Activated CD4-positive, alpha-beta T cell treated with anti-CD3 and anti-CD28 coated beads for 24 hours (primary cell): ENCODE data around the gene SFXN5.

ENCODE experiments used
- DNase-seq, 2 donors: peaks; one replicate each; pipeline ENCODE4 v3.0.0-alpha.2; 2020; ENCODE audit warnings: low read depth in 2 of 2

Gene SFXN5

DNA sequence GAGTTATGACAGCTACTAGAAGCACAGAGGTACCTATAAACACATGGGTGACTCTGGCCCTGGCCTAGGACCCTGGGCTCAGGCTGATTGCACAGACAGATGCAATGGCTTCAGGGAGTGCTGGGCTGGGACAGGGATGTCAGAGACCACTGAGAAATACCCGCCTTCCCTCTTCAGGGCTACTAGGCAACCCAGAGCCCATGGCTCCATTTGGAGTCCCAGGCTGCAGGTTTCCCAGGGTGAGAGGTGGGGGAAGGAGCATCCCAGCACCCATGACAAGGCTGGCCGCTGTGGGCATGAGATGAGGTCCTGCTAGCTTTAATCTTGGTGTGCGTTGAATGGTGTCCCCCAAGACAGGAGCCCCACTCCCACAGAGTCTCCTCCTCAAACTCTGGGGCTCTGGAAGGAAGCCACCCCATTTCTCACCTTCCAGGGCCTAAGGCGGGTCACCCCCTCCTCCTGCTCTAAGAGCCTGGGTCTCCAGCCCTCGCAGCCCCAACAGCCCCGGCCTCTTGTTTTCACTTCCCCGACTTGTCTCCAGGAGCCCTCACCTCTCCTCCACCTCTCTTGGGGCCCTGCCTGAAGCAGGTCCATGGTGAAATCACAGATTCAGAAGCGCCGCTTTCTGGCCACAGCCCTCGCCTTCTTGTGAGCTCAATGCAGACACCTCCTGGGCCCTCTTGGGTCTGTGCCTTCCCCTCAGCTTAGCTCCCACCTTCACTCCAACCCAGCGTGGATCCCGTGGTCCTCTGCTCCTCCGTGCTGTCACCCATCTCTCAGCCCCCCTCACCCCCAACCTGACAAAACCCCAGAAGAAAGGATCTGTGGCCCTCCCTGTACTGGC lies 112.7 kb downstream of the SFXN5 start:
- no peak for DNase-seq

DNA sequence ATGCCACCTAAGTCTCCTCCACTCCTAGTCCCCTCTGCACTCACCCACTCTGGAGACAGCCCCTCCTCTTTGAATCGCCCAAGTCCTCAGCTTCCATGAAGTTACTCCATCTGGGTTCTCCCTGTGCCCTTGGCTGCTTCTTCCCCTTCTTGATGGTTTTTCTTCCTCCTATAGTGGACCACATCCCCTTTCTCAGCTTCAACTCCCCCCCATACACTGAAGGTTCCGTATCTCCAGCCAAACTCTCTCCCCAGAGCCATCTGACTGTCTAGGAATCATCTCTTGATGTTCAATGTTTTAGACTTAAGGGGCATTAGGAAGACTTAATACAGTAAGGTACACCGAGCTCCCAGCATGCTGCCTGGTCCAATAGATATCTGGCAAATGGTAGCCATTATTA lies 114.6 kb downstream of the SFXN5 start:
- no peak for DNase-seq

DNA sequence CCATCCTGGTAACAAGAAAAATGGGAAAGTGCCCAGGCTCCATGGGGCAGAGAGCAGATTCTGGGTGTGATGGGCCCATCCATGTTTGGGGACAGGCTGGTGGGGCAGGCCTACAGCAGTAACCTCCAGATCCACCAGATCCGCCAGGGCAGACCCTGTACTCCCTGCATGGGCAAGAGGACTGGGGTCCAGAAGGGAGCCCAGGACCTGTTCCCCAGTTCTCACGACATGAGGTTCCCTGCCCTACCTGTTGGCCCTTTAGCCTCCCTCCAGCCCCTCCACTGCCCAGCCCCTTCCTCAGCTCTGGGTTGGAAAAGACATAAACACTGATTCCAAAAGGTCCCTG lies 115.5 kb downstream of the SFXN5 start:
- DNase-seq: no peak

DNA sequence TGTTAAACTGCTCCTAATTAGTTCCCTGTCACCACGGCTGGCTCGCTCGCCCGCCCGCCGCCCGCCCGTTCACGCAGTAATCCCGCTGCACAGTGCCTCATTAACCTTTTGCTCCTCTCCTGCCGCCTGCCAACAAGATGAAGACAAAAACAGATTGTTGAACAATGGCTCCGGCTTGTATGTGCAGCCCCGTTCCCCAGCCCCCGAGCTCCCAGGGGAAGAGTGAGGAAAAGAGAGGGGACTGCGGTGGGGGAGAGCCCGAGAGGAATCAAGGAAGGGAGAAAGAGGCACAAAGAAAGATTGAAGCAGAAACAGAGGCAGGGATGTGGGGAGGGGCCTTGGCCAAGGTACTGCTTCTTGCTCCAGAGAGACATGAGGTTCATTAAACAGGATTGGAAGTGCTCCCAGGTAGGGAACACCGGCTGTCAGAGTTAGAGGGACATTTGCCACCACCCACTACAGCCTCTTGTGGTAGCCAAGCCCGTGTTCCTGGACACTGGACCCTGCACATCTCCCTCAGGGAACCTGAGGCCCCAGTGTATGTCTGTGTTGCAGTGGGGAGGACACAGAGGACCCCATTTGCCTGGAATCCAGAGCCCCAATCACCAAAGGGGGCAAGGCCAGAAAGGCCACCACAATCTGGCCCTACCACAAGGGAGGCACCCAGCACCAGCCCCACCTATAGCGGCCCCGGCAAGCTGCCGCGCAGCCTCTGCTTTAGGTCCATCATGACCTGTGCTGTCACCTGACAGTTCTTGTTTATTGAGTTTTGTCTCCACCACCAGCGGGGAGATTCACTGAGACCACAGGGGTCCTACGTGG lies 116.1 kb downstream of the SFXN5 start:
- DNase-seq: no peak

DNA sequence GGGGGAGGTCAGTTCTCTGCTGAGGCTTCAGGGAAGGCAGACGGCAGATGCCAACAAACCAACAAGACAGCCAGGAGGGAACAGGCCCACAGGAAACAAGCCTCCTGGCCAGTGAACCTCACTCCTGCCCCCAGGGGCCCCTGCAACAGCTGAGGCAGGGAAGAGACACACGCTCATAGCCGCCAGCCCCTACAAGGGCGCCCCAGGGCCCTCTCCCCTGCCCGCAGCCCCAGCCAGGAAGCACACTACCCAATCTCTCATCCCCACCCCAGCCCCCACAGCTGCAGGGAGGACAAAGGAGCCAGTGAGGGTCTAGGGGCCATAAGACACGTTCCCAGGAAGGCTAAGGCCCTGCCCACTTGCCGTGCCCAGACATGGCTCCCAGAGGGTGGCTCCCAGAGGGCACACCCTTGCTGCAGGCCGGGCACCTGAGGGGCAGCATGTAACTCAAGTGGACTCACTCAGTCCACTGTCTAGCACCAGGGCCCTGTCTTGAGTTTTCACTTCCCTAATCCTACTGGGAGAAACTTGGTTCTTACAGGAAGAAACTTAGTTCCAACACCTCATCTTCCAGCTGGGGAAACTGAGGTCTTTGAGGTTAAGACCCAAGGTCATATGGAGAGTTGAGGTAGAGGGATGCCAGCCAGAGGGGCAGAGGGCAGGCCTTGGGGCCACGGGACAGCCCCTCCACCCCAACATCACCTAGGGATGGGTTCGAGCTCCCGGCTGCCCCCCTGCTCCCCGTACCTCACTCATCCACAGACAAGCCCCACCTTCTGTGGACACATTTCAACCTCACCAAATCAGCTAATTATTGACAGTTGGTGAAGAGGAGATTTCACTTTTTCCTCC lies 116.9 kb downstream of the SFXN5 start:
- no peak for DNase-seq

DNA sequence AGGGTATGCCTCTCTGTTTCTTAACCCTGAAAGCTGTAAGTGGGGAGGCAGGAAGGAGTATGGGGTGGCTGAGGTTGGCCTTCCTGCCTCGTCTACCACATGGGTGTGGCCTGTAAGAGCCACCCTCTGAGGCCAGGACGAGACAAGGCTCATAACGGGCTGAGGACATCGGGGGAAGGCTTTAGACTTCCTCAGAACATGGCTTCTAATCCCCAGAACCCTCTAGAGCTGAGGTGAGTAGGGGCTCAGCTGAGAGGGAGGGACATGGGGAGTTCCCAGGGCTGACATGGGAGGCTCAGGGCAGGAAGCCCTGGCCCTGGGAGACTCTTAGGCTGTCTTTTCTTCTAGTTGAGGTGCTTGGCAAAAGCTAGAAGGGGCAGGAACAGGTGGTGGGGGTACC lies 117.5 kb downstream of the SFXN5 start:
- no peak for DNase-seq

DNA sequence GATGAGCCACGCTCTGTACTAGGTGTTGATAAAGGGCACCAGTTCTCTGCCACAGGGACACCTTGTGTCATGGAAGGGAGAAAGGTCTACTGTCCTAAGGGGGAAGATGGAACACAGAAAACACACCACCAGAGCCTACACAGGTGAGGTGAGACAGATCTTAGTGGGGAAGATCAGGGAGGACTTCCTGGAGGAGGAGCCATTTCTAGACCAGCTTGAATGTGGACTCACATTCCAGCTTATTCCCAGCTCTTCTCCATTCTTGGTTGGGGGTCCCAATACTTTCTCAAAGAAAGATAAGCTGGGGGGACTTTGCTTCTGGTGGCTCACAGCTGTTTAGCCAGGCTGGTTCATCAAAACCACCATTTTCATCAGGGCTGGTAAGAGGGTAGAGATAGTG lies 118.0 kb downstream of the SFXN5 start:
- no peak for DNase-seq

DNA sequence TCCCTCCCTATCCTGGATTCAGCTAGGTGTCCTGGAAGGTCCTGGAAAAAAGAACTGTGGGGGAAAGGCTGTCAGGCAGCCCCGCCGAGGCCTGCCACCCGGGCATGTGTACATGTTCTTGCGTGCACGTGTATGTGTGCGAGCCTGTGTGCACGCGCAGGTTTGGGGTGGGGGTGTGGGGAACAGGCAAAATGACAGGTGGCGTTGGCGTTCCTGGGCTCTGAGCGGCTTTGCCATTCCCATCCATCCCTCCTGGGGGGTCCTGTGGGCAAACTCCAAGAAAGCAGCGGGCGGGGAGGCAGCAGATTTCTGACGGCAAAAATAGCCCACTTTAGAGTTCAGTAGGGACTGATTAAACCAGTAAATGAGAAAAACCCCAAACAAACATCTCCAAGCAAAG lies 118.6 kb downstream of the SFXN5 start:
- no peak for DNase-seq

DNA sequence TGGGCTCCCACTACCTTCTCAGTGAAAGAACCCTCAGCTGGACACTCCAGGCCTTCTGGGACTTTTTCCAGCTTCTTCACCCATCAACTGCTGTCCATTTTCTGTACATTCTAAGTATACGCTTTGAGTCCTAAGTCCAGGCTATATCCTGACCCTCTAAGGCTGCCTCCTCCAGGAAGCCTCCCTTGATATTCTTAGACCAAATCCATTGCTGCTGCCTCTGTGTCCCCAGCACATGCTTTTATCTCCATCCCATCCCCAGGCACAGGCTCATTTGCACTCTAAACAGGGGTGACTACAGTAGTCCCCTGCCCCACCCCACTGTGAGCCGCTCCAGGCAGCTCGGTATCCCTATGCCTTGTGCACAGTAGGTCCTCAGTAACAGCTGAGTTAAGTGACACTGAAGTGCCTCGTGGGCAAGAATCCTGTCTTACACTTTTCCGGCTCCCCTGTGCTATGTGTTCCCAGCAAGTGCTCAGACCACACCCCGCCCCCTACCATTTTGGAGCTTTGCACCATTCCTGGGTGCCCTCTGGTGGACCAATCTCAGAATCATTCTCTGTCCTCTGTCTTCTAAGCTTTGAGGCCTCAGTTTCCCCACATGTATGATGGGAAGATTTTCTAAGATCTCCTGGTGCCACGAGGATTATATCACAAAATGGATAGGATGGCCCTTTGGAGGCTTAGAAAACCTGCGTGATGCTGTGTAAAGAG lies 119.2 kb downstream of the SFXN5 start:
- DNase-seq: no peak

DNA sequence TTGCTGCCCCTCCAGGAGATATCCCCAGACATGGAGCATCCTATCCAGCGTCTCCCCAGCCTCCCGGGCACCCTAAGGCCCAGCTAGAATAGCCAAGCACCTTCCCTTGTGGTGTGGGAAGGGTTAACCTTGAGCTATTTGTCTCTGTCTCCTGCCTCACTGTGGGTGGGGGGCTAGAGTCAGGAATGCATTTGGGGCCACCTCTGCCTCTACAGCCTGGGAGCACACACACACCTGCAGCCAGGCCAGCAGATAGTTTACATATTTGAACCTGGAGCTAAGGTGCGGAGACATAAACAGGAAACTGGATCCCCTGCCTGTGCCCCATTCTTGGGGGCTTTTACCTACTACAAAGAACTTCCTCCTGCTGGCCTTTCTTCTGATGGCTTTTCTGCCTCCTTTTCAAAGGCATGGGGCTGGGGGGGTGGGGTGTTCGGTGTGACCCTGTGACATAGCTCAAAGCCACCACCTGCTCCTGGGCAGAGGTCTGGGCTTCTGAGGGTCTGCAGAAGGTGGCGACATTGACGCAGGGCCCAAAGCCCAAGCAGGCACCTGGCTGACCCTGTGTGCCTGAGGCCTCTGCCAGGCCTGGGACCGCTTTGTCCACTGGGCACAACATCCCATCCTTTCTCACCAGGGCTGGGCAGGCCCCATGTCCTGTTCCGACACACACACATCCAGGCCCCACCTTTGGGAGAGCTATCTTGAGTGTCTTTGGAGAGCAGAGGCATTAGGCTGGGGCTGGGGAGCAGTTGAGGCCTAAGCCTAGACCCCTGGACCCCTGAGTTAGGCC lies 120.0 kb downstream of the SFXN5 start:
- no peak for DNase-seq

DNA sequence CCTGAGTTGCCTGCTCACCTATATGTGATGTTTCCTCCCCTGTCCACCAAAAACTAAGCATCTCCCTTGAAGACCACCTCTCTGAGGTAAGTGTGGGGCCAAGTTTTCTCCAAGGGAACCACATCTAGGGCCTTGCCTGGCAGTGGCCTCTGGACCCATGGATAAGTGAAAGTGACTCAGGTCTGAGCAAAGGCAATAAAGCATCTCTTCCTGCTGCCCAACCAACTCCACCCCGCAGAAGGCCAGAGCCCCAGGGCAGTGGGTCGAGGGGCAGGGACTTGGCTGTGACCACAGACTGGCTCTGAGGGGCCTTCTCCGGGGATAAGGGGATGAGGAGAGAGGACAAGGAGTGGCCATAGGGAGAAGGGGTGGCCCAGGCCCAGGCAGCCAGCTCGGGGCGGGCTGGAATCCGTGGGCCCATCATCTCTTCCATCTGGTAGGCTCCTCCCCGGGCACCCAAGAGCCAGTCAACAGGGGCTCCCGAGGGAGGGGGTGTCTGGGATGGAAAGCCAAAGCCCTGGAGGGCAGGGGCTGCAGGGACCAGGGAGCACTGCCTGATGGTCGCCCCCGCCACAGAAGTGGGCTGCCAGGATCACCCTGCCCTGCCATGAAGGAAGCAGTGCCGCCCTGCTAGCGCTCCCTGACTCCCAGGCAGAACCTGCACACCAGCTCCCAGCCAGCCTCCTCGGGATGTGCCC lies 120.8 kb downstream of the SFXN5 start:
- DNase-seq: no peak

DNA sequence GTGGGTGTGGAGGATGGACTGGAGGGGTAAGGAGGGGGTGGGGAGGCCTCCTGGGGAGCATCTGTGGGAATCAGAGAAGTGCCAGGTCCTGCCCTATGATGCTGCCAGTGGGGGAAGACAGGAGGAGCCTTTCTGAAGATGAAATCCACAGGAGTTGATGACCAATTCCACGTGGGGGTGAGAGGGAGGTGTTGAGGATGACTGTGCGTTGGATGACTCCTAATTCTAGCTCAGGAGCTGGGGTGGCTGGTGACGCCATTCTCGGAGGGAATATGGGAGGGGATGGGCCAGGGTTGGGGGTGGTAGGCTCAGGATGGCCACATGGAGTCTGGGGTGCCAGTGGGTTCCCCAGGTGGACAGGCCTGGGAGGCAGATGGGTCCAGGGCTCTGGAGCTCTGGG lies 121.9 kb downstream of the SFXN5 start:
- DNase-seq: no peak

DNA sequence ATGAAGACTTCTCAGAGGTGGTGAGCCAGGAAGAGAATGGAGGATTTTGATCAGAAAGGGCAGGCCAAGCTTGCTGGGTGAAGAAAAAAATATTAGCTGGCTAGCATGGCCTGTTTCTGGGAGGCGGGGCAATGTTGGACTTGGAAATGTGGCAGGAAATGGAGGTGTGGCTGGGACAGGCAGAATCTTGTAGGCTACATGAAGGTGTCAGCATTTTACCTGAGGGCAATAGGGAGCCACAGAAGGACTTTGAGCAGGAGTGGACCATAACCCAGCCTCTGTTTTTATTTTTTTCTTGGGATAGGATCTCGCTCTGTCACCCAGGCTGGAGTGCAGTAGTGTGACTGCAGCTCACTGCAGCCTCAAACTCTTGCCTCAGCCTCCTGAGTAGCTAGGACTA lies 122.5 kb downstream of the SFXN5 start:
- no peak for DNase-seq

DNA sequence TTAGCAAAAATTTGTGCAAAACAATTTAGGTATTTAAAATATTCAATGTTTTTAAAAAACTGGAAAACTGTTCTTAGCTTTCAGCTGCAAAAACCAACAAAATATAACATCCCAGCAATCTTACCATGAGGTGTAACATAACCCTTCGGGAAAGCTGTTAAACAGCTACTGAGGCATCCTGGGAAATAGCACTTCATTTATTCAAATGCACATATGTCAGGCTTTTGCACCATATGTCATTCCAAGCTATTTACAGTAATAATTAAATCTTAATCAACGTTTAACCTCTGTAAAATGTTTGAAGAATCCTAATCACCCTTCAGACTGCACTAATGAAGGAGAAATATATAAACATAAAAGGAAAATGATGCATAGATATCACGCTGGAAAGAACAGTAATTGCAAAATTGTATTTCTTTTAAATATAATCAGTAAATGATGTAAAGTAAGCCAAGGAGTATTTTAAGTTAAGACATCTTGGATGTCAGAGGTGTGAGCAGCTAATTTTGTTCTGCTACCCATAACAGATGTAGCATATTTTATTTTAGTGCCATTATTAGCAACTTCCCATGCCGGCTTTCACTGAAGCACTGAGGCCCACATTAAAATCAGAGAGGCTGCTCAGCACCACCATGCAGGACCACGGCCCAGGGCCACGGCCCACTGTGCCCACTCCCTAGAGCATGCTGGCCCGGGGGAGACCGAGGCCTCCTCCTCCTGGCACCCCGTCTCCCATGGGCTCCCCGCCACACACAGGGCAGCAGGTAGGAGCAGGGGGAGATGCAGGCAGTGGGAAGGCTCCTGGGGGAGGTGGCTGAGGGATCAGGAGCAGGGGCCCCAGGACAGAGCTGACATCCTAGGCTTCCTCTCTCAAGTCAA lies 123.3 kb downstream of the SFXN5 start:
- DNase-seq: no peak

DNA sequence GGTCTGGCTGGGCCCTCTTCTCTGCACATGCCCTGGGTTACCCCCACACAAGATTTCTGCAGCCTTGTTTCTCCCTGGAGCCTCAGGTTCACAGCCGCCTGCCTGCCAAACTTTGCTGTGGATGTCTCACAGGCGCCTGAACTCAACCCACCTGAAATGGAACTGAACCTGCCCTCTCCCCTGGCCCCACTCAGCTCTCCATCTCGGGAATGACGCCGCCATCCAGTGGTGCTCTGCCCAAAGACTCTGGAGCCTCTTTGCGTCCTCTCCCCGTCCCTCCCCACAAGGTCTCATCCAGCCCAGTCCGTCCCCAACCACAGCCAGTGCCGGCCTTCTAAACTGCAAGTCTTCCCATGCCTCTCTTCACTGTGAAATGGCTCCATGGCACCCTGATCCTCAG lies 125.0 kb downstream of the SFXN5 start:
- no peak for DNase-seq

DNA sequence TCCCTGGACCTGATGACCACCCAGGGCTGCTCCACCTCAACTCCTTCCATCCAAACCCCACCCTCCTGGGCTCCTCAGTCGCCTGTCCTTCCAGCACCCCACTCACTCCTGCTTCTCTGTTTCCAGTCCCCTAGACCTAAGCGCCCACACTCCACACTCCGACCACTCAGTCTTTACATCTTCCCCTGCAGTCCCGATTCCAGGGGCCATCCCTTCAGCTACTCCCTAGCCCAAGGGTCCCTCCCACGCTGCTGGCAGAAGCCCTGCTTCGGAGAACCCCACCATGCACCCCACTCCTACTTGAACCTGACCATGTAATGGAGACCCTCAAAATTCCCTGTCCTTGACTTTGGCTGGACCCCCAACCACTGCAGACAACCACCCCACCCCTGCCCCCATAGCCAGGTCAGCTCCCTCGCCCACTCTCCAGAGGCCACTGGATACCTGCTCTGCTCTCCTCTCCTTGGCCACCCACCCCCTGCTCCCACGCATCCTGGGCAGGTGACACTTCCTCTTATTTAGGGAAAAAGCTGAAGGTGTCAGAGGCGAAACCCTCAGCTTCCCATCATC lies 126.0 kb downstream of the SFXN5 start:
- DNase-seq: no peak

DNA sequence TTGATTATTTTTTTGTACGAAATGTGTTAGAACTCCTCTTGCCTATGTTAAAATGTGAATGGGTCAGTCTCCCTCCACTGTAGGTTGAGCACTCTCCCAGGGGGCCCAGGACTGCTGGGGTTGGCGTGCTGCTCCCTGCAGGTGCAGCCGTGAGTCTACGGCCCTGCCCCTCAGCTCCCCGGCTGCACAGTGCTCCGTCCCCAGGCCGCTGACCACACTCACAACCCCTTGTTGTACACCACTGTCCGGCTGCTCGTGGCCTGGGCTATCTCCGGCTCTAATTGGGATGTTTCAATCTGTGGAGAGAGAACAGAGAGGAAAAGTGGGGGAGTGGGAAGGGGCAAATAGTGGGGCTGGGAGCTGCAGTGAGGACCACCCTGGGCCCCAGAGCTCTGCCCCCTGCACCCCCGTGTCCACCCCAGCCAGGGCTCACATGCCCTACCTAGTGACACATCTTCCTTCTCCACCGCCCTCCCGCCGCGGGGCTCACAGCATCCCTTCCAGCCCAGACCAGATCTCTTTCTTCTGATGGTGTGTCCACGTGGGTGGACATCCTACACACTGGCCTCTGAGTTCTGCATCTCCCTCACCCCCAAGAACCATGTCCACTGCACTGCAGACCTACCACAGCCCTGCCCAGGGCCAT lies 126.6 kb downstream of the SFXN5 start:
- DNase-seq: no peak
